Stimulated activated CD4-positive, alpha-beta T cell treated with anti-CD3 and anti-CD28 coated beads, Interleukin-12 subunit alpha, Interleukin-12 subunit beta, amount 100 ng/mL, for 48 hours (primary cell): Measurements from ENCODE around the gene LUZP2.

Source experiments
- DNase-seq, 3 donors: peaks; one replicate each; pipeline ENCODE4 v3.0.0-alpha.2; 2020; ENCODE audit warnings: low read depth in 2 of 3, low spot score in 1 of 3

Gene LUZP2

GRCh38 chr11:24805671-24806070 lies 308.8 kb downstream of the LUZP2 start:
- no peak for DNase-seq

DNA sequence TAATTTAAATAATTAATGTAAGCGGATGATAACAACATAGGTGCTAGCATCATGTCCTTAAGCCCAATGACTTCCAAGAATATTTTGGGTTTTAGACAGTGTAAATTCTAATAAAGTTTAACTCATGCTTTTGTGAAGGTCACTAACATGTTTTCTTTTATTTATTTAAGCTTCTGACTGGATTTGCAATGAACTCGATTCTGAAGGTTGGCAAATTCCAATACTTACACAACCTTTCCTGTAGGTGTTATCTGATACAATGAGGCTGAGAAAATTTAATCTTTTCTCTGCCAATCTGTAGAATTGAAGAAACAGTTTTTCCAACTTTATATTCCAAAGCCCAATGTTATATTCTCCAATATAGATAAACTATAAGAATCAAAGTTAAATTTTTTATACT lies 311.3 kb downstream of the LUZP2 start:
- DNase-seq = no peak

GRCh38 chr11:24819006-24819405 lies 322.2 kb downstream of the LUZP2 start:
- DNase-seq = no peak

DNA sequence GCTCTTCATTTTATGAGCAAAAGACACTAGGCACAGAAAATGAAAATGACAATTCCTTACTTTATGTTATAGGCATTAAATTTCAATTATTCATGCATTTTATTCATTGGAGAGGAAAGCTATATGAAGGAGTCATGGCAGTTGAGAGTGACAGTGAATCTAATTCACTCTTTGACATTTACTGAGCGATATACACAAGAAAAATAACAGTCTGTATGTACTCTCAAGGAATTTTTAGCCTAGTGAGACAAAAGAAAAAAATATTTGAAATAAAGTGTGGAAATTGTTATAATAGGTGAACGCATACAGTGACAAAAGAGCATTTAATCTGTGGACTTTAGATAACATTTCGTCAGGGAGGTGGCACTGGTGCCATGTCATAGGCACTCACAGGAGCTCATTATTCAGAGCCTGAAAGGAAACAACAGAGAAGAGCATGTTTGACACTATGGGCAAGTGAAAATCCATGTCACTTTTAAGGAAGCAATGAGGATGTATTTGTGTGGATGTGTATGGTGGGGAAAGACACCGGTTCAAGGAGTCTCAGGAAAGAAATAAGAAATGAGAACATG lies 323.1 kb downstream of the LUZP2 start:
- no peak for DNase-seq

- no peak for DNase-seq
Measured at GRCh38 chr11:24820541-24820940, 323.7 kb downstream of the LUZP2 start.

DNA sequence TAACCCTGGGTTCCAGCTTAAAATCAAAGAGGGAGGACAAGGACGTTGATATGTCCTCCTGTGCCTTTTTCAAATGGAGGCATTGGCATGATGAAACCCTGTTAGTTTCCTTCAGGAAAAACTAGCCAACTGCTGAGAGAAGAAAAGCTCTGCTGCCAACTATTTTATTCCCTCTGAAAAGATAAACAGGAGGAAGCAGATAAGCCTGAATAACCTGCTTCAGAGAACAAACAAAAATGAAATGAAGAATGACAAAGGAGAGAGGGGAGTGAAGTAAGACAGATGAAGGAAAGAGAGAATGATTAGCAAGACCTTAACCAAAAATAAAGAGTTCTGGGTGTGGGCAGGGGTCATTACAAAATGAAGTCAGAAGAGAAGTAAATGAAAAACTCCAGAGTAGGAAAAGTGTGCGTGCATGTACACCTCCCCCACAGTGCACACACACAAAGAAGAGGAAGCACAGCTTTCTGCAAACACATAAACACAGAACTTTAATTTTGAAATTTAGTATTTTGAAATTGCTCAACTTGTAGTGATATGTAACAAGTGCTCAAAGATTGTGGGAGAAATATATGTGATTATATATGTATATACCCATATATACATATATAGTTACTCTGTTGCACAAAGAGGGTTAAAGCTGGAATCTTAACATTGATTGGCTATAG lies 332.2 kb downstream of the LUZP2 start:
- no peak for DNase-seq

DNA sequence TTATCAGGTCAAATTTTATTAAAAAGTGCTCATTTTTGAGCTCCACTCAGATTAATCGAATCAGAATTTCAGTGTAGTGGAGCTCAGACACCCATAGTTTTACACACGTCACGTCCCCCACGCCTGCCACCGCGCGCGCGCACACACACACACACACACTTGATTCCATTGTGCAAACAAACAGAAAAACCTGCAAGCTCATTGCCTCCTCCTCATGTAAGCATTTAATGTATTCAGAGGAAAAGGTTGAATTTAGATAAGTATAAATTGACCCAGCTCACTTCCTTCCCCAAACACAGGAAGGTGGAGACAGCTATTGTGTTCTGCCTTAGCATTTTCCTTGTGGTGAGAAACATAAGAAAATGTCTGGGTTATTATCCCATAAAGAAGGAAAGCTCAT lies 336.7 kb downstream of the LUZP2 start:
- no peak for DNase-seq

- no peak for DNase-seq
Measured at GRCh38 chr11:24837112-24837511, 340.3 kb downstream of the LUZP2 start.

GRCh38 chr11:24842308-24842707 lies 345.5 kb downstream of the LUZP2 start:
- DNase-seq = no peak

DNA sequence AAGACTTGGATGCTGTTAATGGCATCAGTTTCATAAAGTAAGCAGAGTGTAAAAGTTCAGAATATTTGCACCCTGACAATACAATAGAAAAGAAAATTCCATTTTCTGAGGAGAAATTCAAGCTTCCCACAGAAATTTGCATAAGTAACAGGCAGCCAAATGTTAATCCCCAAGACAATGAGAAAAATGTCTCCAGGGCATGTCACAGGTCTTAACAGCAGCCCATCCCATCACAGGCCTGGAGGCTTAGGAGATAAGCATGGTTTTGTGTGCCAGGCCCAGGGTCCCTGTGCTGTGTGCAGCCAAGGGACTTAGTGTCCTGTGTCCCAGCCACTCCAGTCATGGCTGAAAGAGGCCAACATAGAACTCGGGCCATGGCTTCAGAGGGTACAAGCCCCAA lies 347.6 kb downstream of the LUZP2 start:
- no peak for DNase-seq

DNA sequence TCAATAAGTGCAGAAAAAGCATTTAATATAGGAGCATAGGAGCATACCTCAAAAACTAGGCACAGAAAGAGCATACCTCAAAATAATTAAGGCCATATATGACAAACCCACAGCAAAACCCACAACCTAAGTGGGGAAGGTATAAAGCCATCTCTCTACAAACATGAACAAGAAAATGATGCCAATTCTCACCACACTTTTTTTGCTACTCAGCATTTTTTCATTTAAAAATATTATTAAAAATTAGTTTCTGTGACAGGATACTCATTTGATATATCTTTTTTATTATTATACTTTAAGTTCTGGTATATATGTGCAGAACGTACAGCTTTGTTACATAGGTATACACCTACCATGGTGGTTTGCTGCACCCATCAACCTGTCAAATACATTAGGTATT lies 352.0 kb downstream of the LUZP2 start:
- no peak for DNase-seq

DNA sequence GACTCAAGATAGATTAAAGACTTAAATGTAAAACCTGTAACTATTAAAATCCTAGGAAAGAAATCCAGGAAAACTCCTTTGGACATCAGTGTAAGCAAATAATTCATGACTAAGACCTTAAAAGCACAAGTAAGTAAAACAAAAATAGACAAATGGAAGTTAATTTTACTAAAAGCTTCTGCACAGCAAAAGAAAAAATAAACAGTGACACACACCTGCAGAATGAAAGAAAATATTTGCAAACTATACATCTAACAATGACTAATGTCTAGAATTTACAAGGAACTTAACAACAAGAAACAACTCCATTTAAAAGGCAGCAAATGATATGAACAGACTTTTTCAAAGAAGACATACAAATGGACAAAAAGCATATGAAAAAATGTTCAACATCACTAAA lies 359.1 kb downstream of the LUZP2 start:
- no peak for DNase-seq

- DNase-seq = no peak
Measured at GRCh38 chr11:24859801-24860300, 363.0 kb downstream of the LUZP2 start.

- no peak for DNase-seq
Measured at GRCh38 chr11:24861440-24861839, 364.6 kb downstream of the LUZP2 start.

DNA sequence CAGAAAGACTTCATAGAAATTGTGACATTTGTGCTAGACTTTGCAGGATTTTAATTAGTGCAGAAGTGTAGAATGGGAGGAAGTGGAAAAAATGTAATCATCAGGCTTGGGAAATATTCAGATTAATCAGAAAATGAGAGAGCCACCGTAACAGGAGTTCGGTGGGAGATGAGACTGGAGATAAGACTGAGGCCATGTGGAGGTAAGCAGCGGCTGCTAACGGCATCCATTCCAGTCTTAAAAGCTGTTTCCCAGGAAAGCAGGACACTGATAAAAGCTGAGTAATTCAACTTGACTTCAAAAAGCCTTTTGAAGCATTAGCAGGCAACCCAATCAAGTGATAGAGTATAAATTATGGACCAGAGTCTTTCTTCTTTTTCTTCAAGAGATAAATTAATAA lies 369.9 kb downstream of the LUZP2 start:
- DNase-seq = no peak

- no peak for DNase-seq
Measured at GRCh38 chr11:24870048-24870447, 373.2 kb downstream of the LUZP2 start.

GRCh38 chr11:24872186-24872585 lies 375.3 kb downstream of the LUZP2 start:
- DNase-seq = no peak

GRCh38 chr11:24872651-24873311 lies 375.9 kb downstream of the LUZP2 start:
- DNase-seq = no peak

DNA sequence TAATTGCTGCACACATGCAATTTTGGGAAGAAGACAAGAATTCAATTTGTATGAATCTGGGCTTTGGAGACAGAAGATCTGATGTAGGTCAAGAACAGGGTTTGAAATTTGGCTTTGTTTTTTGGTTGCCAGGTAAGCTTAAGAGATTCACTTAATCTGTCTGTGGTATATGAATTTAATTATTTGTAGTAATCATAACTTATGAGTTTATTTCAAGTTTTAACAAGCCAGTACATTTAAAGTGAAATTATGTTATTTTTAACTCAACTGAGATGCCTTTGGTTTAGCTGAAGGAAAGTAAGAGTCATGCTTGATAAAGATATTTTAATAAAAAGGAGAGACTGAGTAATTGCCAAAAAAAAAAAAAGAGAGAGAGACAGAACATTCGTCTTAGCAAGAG lies 384.1 kb downstream of the LUZP2 start:
- no peak for DNase-seq

- no peak for DNase-seq
Measured at GRCh38 chr11:24885580-24886173, 388.8 kb downstream of the LUZP2 start.

- DNase-seq = no peak
Measured at GRCh38 chr11:24886880-24887619, 390.2 kb downstream of the LUZP2 start.
